Spleen (tissue), 11 donors: ENCODE results near the gene YPEL1. TPM values are rescaled to one million over a fixed set of nuclear protein-coding genes. Genes with fewer than 3 reads are reported as not detected.

Experiments
- DNase-seq: peaks from one replicate; pipeline ENCODE4 v3.0.0-alpha.2; 2020
- H3K27ac ChIP-seq, 8 donors: fragments of 200-600 bp; sonication (generic) in 7 of 8; 1 replicate in 4 of 8; 2 replicates in 4 of 8; pipeline versions ENCODE4 v1.5.0 to v1.8.0; 2016 to 2021; ENCODE audit warnings: inconsistent platforms in 4 of 8, mild to moderate bottlenecking in 4 of 8, moderate library complexity in 1 of 8
- H3K27me3 ChIP-seq, 7 donors: fragments of 200-600 bp; sonication (generic) in 6 of 7; replicated peaks in 1 of 7; 1 replicate in 4 of 7; 2 replicates in 3 of 7; pipeline versions ENCODE4 v1.5.0 to v1.8.0; 2016 to 2021; ENCODE audit warnings: inconsistent platforms in 3 of 7, mild to moderate bottlenecking in 1 of 7
- H3K36me3 ChIP-seq, 6 donors: fragments of 200-600 bp; sonication (generic) in 5 of 6; 1 replicate in 4 of 6; 2 replicates in 2 of 6; pipeline versions ENCODE4 v1.5.0 to v1.8.0; 2016 to 2021; ENCODE audit warnings: inconsistent platforms in 2 of 6
- H3K4me1 ChIP-seq, 6 donors: fragments of 200-600 bp; sonication (generic) in 5 of 6; 1 replicate in 3 of 6; 2 replicates in 3 of 6; pipeline versions ENCODE4 v1.5.0 to v1.8.0; 2016 to 2021; ENCODE audit warnings: inconsistent platforms in 3 of 6
- H3K4me3 ChIP-seq, 8 donors: fragments of 200-600 bp; sonication (generic) in 7 of 8; 1 replicate in 4 of 8; 2 replicates in 4 of 8; pipeline versions ENCODE4 v1.5.0 to v1.8.0; 2016 to 2021; ENCODE audit warnings: inconsistent platforms in 4 of 8, mild to moderate bottlenecking in 4 of 8, moderate library complexity in 2 of 8
- H3K9me3 ChIP-seq, 8 donors: fragments of 200-600 bp; sonication (generic) in 7 of 8; 1 replicate in 4 of 8; 2 replicates in 4 of 8; pipeline versions ENCODE4 v1.5.0 to v1.8.0; 2016 to 2021; ENCODE audit warnings: inconsistent platforms in 4 of 8
- POLR2A ChIP-seq, 3 donors: fragments of 450-650 bp; IDR thresholded peaks; one replicate each; pipeline ENCODE4 v1.5.1; 2017; ENCODE audit warnings: antibody characterized with exemption in 3 of 3, mild to moderate bottlenecking in 1 of 3
- POLR2AphosphoS5 ChIP-seq, 3 donors: sonication (generic); formaldehyde crosslinking; IDR thresholded peaks; one replicate each; pipeline ENCODE4 v1.5.1; 2017; ENCODE audit warnings: antibody characterized with exemption in 3 of 3
- WGBS, 5 donors: extraction: QIAGEN DNeasy Blood & Tissue Kit in 3 of 5; methylation state at CpG; one replicate each; pipeline versions ENCODE4 v1.1.5 to v1.1.7; 2013 to 2018; 5-methylcytosine and 5-hydroxymethylcytosine counted together
- intact Hi-C: fragments of 100-400 bp; cut with DNase I; formaldehyde crosslinking; loops from one replicate; pipeline ENCODE4 v1.15.0; 2023; ENCODE audit warnings: low total_unique reads
- polyA plus RNA-seq, 3 donors: library from polyadenylated mRNA; stranded (reverse); fragments of 200-250 nt; gene quantifications; one replicate each; pipeline ENCODE4 v1.2.1, GENCODE V29; 2013
- total RNA-seq, 7 donors: library from RNA; depleted of rRNA in 3 of 7; stranded (reverse); fragments of >200 nt in 3 of 7; fragmentation: NEBNext Ultra II Directional in 4 of 7; extraction: Animal tissue kit (Norgen Biotek cat#: 25700) in 4 of 7; gene quantifications; one replicate each; pipeline versions ENCODE4 v1.1.0 to v1.2.1, GENCODE V29; 2016 to 2021
- TF ChIP-seq, protein P1 (sequence below), 11 experiments: fragments of 200-600 bp in 7 of 11; fragments of 450-650 bp in 4 of 11; sonication (generic) in 4 of 11; IDR thresholded peaks in 8 of 11; conservative IDR thresholded peaks in 3 of 11; 1 replicate in 7 of 11; 2 replicates in 4 of 11; pipeline versions ENCODE4 v1.4.0 to v1.8.0; 2016 to 2021; ENCODE audit warnings: antibody characterized with exemption in 11 of 11, inconsistent platforms in 4 of 11, mild to moderate bottlenecking in 1 of 11
- donor health status: healthy with polysubstance abuse.
- donor health status: DM: no; HTN: no; CAD: no; lungs with moderate emphysema.
- donor health status: DM: no; HTN: no; CAD: no.
- donor health status: Bipolar disorder and iron deficiency.
- donor health status: healthy.
- donor health status: DM: no; HTN: no; CAD: no.
- donor health status: DM: yes; HTN: yes; CAD: no.

Gene YPEL1
- total and polyA plus RNA-seq, 10 donors: 4.8 to 21.3 (median 11.0) TPM

DNA sequence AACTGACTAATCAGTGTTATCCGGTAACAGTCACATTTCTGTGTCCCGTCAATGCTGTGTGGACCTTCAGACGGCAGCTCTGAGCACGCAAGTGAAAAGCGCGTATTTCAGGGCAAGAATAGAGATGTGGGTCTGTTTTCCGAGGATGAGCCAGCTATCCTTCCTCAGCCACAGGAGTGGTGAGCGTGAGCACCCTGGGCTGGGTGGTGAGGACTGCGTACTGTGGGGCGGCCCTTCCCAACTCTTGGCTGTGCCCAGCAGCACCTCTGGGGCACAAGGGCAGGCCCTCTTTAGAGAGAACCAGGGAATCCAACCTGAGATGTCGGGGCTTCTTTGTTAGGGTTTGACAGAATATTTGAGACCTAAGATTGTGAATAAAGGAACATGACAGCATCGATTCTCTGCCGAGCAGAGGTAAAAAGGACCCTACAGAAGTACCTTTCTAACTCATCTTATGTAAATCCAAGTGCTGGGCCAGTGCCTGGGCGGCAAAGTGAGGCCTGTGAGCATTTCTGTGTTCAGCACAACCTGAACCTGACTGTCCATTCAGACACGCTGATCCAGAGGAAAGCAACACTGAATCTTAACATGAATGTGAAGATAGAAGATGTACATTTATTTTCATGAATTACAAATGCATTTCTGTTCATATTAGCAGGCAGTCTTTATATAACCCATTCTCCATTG, 26.5 kb upstream of the YPEL1 start:
- intact Hi-C loops: no loop called here
- Histone ChIP-seq H3K27me3 (no peaks in the 10 kb centered on the region), H3K4me1 (peaks cover 4 to 78% (median 35%) of the 10 kb centered on the region in 6 donors), H3K27ac (peak overlapping the region in 5 of 8 donors; percentile 3 to 88 (median 79)), H3K36me3 (peaks cover 0 to 100% (median 72%) of the 10 kb centered on the region in 6 donors), H3K4me3 (no peak overlapping the region), H3K9me3 (no peaks in the 10 kb centered on the region)
- peak; percentile 37 for DNase-seq
- TF ChIP-seq, protein P1, sequence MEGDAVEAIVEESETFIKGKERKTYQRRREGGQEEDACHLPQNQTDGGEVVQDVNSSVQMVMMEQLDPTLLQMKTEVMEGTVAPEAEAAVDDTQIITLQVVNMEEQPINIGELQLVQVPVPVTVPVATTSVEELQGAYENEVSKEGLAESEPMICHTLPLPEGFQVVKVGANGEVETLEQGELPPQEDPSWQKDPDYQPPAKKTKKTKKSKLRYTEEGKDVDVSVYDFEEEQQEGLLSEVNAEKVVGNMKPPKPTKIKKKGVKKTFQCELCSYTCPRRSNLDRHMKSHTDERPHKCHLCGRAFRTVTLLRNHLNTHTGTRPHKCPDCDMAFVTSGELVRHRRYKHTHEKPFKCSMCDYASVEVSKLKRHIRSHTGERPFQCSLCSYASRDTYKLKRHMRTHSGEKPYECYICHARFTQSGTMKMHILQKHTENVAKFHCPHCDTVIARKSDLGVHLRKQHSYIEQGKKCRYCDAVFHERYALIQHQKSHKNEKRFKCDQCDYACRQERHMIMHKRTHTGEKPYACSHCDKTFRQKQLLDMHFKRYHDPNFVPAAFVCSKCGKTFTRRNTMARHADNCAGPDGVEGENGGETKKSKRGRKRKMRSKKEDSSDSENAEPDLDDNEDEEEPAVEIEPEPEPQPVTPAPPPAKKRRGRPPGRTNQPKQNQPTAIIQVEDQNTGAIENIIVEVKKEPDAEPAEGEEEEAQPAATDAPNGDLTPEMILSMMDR (IDR thresholded peaks at IDR 0.05 in 8 of 11, conservative IDR thresholded peaks at IDR 0.05 in 3 of 11): no peak
- TF ChIP-seq POLR2A (IDR thresholded peaks at IDR 0.05): no peak
- TF ChIP-seq POLR2AphosphoS5 (IDR thresholded peaks at IDR 0.05): peak in 2 of 3 donors; percentile 23 to 43
- WGBS, 5 donors: 86 to 96% (median 94%) methylated on average over 15 of the region's 15 CpGs

DNA sequence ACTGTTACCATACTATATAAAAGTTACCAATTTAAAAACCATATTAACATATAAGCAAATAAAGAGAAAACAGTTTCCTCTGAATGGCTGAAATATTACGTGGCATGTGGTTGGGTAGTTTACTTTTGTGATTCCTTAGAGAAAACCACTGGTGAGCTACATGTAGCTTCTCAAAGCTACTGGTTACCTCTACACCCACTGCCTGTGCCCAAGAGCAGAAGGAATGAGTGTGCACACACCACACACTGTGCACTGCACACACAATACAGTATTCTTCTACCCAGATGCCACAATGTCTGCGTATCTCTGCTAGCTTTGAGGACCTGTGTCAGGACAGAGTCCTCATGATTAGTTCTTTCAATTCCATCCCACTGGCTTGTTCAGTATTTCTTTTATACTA, 25.5 kb upstream of the YPEL1 start:
- peak overlapping the region in 3 of 8 donors; percentile 79 to 88 (median 81) for H3K27ac ChIP-seq
- H3K4me1 ChIP-seq: peaks cover 4 to 73% (median 31%) of the 10 kb centered on the region in 6 donors
- peaks cover 0 to 100% (median 69%) of the 10 kb centered on the region in 6 donors for H3K36me3 ChIP-seq
- no peaks in the 10 kb centered on the region for H3K27me3 ChIP-seq
- no peak for DNase-seq
- no peaks in the 10 kb centered on the region for H3K9me3 ChIP-seq
- no peak for TF ChIP-seq POLR2A (IDR thresholded peaks at IDR 0.05)
- TF ChIP-seq, protein P1 (IDR thresholded peaks at IDR 0.05 in 8 of 11, conservative IDR thresholded peaks at IDR 0.05 in 3 of 11): no peak
- no peak for TF ChIP-seq POLR2AphosphoS5 (IDR thresholded peaks at IDR 0.05)
- intact Hi-C loops: no loop called here
- WGBS, 5 donors: 81 to 87% (median 85%) methylated on average over 2 of the region's 2 CpGs
- H3K4me3 ChIP-seq: no peak overlapping the region

DNA sequence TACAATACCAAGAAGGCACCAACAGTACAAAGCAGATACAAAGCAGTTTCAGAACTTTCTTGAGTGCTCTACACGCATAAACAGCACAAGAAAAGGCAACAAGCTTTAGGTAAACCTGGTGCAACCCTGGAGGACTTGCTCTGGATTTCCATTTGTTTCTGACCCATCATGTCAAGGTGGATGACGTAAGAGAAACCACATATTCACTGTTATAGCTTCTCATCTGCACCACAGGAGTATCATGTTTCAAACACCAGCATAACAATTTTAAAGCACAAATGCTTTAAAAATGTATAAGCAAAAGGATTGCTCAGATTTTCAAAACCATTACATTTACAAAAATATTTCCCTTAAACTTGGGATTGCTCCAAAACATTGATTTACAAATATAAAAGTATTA, 25.0 kb upstream of the YPEL1 start:
- Histone ChIP-seq H3K36me3 (peaks cover 0 to 100% (median 65%) of the 10 kb centered on the region in 6 donors), H3K9me3 (no peaks in the 10 kb centered on the region), H3K27me3 (no peaks in the 10 kb centered on the region), H3K4me1 (peaks cover 4 to 72% (median 30%) of the 10 kb centered on the region in 6 donors), H3K4me3 (no peak overlapping the region), H3K27ac (peak overlapping the region in 3 of 8 donors; percentile 79 to 88 (median 81))
- WGBS, 5 donors: 76 to 81% (median 76%) methylated on average over 2 of the region's 2 CpGs
- DNase-seq: no peak
- intact Hi-C loops: no loop called here
- TF ChIP-seq, protein P1 (IDR thresholded peaks at IDR 0.05 in 8 of 11, conservative IDR thresholded peaks at IDR 0.05 in 3 of 11): no peak
- TF ChIP-seq POLR2AphosphoS5 (IDR thresholded peaks at IDR 0.05) (peak in 1 of 3 donors; percentile 22), POLR2A (IDR thresholded peaks at IDR 0.05) (no peak)

- WGBS, 5 donors: 82 to 90% (median 86%) methylated on average over 8 of the region's 8 CpGs
- Histone ChIP-seq H3K4me1 (peaks cover under 1 to 72% (median 29%) of the 10 kb centered on the region in 6 donors), H3K9me3 (no peaks in the 10 kb centered on the region), H3K27ac (peak overlapping the region in 3 of 8 donors; percentile 2 to 88 (median 38)), H3K36me3 (peaks cover 0 to 100% (median 57%) of the 10 kb centered on the region in 6 donors), H3K27me3 (no peaks in the 10 kb centered on the region), H3K4me3 (no peak overlapping the region)
- intact Hi-C loops: no loop called here
- no peak for TF ChIP-seq POLR2A (IDR thresholded peaks at IDR 0.05)
- TF ChIP-seq, protein P1 (IDR thresholded peaks at IDR 0.05 in 8 of 11, conservative IDR thresholded peaks at IDR 0.05 in 3 of 11): no peak
- peak; percentile 18 for DNase-seq
These were observed 24.2 kb upstream of the YPEL1 start for GRCh38 chr22:21759646-21760376.
